D721Med (cell line): ENCODE measurements around the gene EIF1AY.

Source experiments
- DNase-seq: peaks from one replicate; pipeline ENCODE4 v3.0.0; 2011; ENCODE audit warnings: low spot score; ENCODE audit not compliant: insufficient read length
- FAIRE-seq: peaks from 2 replicates; lab custom pipeline; 2011; peaks lifted over from hg19 to GRCh38; lab: Jason Lieb, UNC
- CTCF ChIP-seq: IDR thresholded peaks from 2 replicates; pipeline ENCODE4 v1.5.1; 2012; ENCODE audit warnings: mild to moderate bottlenecking, control low read depth; ENCODE audit not compliant: insufficient read depth; ENCODE audit errors: missing control alignments

EIF1AY gene, protein sequence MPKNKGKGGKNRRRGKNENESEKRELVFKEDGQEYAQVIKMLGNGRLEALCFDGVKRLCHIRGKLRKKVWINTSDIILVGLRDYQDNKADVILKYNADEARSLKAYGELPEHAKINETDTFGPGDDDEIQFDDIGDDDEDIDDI

GRCh38 chrY:20575531-20576121, at the start of gene EIF1AY:
TSS of gene EIF1AY (plus strand) at chrY:20575776. CDS start at chrY:20575872, 96 bp downstream.
- no peak for DNase-seq
- FAIRE-seq = no peak
- no peak for TF ChIP-seq CTCF

GRCh38 chrY:20528435-20528834, 47.1 kb upstream of the EIF1AY start:
- TF ChIP-seq CTCF = no peak
- FAIRE-seq = no peak
- no peak for DNase-seq

DNA sequence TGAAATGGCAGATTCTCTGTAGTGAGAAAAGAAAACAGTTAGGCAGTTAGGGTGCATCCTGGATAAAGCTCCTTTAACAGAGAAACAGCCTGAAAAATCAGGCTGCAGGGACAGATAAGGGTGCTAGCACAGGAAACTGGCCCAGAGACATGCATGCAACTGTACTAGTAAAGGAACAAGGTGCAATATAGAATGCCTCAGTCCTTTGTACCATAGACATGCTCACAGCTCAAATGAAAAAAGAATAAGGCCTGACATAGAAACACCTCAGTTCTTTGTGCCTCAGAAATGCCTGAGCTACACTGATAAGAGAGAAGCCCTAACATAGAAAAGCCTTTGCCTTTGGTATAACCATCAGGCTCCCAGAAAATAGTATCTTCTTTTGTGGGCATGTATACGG, 37.4 kb upstream of the EIF1AY start:
- no peak for FAIRE-seq
- no peak for TF ChIP-seq CTCF
- no peak for DNase-seq

GRCh38 chrY:20538933-20539332, 36.6 kb upstream of the EIF1AY start:
- DNase-seq = no peak
- FAIRE-seq = no peak
- TF ChIP-seq CTCF = no peak

GRCh38 chrY:20544451-20544960, 31.1 kb upstream of the EIF1AY start:
- no peak for DNase-seq
- FAIRE-seq = no peak
- no peak for TF ChIP-seq CTCF

GRCh38 chrY:20546071-20546470, 29.5 kb upstream of the EIF1AY start:
- no peak for FAIRE-seq
- no peak for DNase-seq
- TF ChIP-seq CTCF = no peak

- TF ChIP-seq CTCF = no peak
- FAIRE-seq = no peak
- no peak for DNase-seq
These were observed 26.3 kb upstream of the EIF1AY start for GRCh38 chrY:20549289-20549688.
